GM19035 (cell line): ENCODE measurements around the gene XPC.

Experiments
- ATAC-seq: cut with Tn5 transposase; IDR thresholded peaks from one replicate; pipeline ENCODE4 v1.9.1; 2021; ENCODE audit not compliant: unreplicated experiment

Gene XPC

GRCh38 chr3:14172496-14172895 lies 5.9 kb downstream of the XPC start:
- ATAC-seq: no peak

GRCh38 chr3:14170531-14171159 lies 7.8 kb downstream of the XPC start:
- ATAC-seq: no peak

GRCh38 chr3:14169871-14170270 lies 8.5 kb downstream of the XPC start:
- ATAC-seq: no peak

GRCh38 chr3:14169435-14169834 lies 9.0 kb downstream of the XPC start:
- ATAC-seq: no peak

GRCh38 chr3:14166877-14167603 lies 11.4 kb downstream of the XPC start:
- ATAC-seq: no peak

GRCh38 chr3:14162178-14162577 lies 16.2 kb downstream of the XPC start:
- no peak for ATAC-seq

GRCh38 chr3:14161282-14161681 lies 17.1 kb downstream of the XPC start:
- ATAC-seq: no peak

GRCh38 chr3:14159426-14159825 lies 19.0 kb downstream of the XPC start:
- no peak for ATAC-seq

GRCh38 chr3:14158370-14158769 lies 20.0 kb downstream of the XPC start:
- no peak for ATAC-seq

- ATAC-seq: no peak
These were observed 20.4 kb downstream of the XPC start for GRCh38 chr3:14157951-14158350.

- no peak for ATAC-seq
These were observed 21.4 kb downstream of the XPC start for GRCh38 chr3:14156843-14157561.

- no peak for ATAC-seq
These were observed 22.2 kb downstream of the XPC start for GRCh38 chr3:14156201-14156600.

GRCh38 chr3:14154895-14155440 lies 23.4 kb downstream of the XPC start:
- ATAC-seq: no peak

GRCh38 chr3:14154276-14154675 lies 24.1 kb downstream of the XPC start:
- ATAC-seq: no peak

- ATAC-seq: no peak
These were observed 24.7 kb downstream of the XPC start for GRCh38 chr3:14153663-14154062.

GRCh38 chr3:14152963-14153355 lies 25.4 kb downstream of the XPC start:
- no peak for ATAC-seq

- no peak for ATAC-seq
These were observed 26.0 kb downstream of the XPC start for GRCh38 chr3:14152233-14152962.

- no peak for ATAC-seq
These were observed 26.8 kb downstream of the XPC start for GRCh38 chr3:14151471-14152083.

GRCh38 chr3:14150491-14151230 lies 27.7 kb downstream of the XPC start:
- no peak for ATAC-seq

- no peak for ATAC-seq
These were observed 28.3 kb downstream of the XPC start for GRCh38 chr3:14150078-14150477.
